OCI-LY3 (cell line): ENCODE results near the gene ZNF540.
A peak's percentile ranks its signal among the peaks of the same experiment; 100 is the strongest.

ENCODE experiments used
- H2AFZ ChIP-seq: fragments of 200-600, 300-600 bp; shearing (Covaris generic); 2 replicates; pipeline ENCODE4 v1.6.0; 2014; ENCODE audit warnings: antibody characterized with exemption, low read depth, low read length
- H3K27ac ChIP-seq: fragments of 200-600, 300-600 bp; sonication (generic); 2 replicates; pipeline ENCODE4 v1.5.1; 2014; ENCODE audit warnings: mild to moderate bottlenecking, low read length, moderate library complexity, mixed read lengths
- H3K27me3 ChIP-seq: fragments of 200-600, 300-600 bp; sonication (generic); 2 replicates; pipeline ENCODE4 v1.6.1; 2014; ENCODE audit warnings: low read depth, low read length, mixed read lengths
- H3K36me3 ChIP-seq: fragments of 200-600, 300-600 bp; sonication (generic); replicated peaks from 2 replicates; pipeline ENCODE3; 2014; ENCODE audit warnings: low read depth, low read length, mixed read lengths
- H3K4me1 ChIP-seq: fragments of 300-600, 200-600 bp; sonication (generic); 2 replicates; pipeline ENCODE4 v1.6.1; 2014; ENCODE audit warnings: low read length, mixed read lengths
- H3K4me2 ChIP-seq: fragments of 200-600, 300-600 bp; sonication (generic); 2 replicates; pipeline ENCODE4 v1.6.1; 2014; ENCODE audit warnings: low read length, mixed read lengths
- H3K4me3 ChIP-seq: fragments of 300-600, 200-600 bp; sonication (generic); 2 replicates; pipeline ENCODE4 v1.5.1; 2014; ENCODE audit warnings: antibody characterized with exemption, mild to moderate bottlenecking, low read length, moderate library complexity
- H3K79me2 ChIP-seq: fragments of 300-600, 200-600 bp; shearing (Covaris generic); 2 replicates; pipeline ENCODE4 v1.6.1; 2014; ENCODE audit warnings: mild to moderate bottlenecking, low read length, mixed read lengths
- H3K9ac ChIP-seq: fragments of 300-600, 200-600 bp; shearing (Covaris generic); 2 replicates; pipeline ENCODE4 v1.6.0; 2014; ENCODE audit warnings: mild to moderate bottlenecking, low read length, moderate library complexity
- H3K9me3 ChIP-seq: fragments of 200-600, 300-600 bp; shearing (Covaris generic); 2 replicates; pipeline ENCODE4 v1.6.1; 2014; ENCODE audit warnings: low read length, mixed read lengths; ENCODE audit not compliant: insufficient read depth
- H4K20me1 ChIP-seq: fragments of 200-600, 300-600 bp; sonication (generic); 2 replicates; pipeline ENCODE4 v1.6.1; 2016; ENCODE audit warnings: low read length, mixed read lengths; ENCODE audit not compliant: insufficient read depth
- CTCF ChIP-seq: fragments of 200-600, 300-600 bp; sonication (generic); IDR thresholded peaks from 2 replicates; pipeline ENCODE4 v1.5.1; 2014; ENCODE audit warnings: antibody characterized with exemption, low read length, low read depth
- EZH2phosphoT487 ChIP-seq: fragments of 200-600 bp; shearing (Covaris generic); IDR thresholded peaks from 2 replicates; pipeline ENCODE4 v1.6.1; 2018; ENCODE audit warnings: antibody characterized with exemption, mixed run types, low read depth

Gene ZNF540

GRCh38 chr19:37564624-37565369 lies 29.9 kb upstream of the ZNF540 start:
- TF ChIP-seq EZH2phosphoT487 (no peak), CTCF (no peak)

GRCh38 chr19:37565370-37565669 lies 29.4 kb upstream of the ZNF540 start:
- H3K36me3 ChIP-seq = peaks cover 66% of the 10 kb centered on the region
- no peak overlapping the region for H3K4me3 ChIP-seq
- peaks cover 78% of the 10 kb centered on the region for H3K9me3 ChIP-seq

More at GRCh38 chr19:37564624-37565369, 29.9 kb upstream of the ZNF540 start:
- Histone ChIP-seq H3K4me3 (no peak overlapping the region), H3K27ac (no peak overlapping the region), H3K79me2 (no peaks in the 10 kb centered on the region), H3K4me1 (no peaks in the 10 kb centered on the region), H3K4me2 (no peak overlapping the region), H3K9ac (no peak overlapping the region), H2AFZ (no peak overlapping the region), H4K20me1 (no peaks in the 10 kb centered on the region), H3K9me3 (peaks cover 74% of the 10 kb centered on the region), H3K36me3 (peaks cover 61% of the 10 kb centered on the region), H3K27me3 (no peaks in the 10 kb centered on the region)

GRCh38 chr19:37572203-37572602 lies 22.5 kb upstream of the ZNF540 start:
- Histone ChIP-seq H4K20me1 (no peaks in the 10 kb centered on the region), H3K27me3 (no peaks in the 10 kb centered on the region), H3K4me2 (no peak overlapping the region), H3K79me2 (no peaks in the 10 kb centered on the region), H2AFZ (no peak overlapping the region), H3K4me1 (no peaks in the 10 kb centered on the region), H3K36me3 (peaks cover 74% of the 10 kb centered on the region), H3K9me3 (peaks cover 27% of the 10 kb centered on the region), H3K9ac (no peak overlapping the region), H3K27ac (no peak overlapping the region), H3K4me3 (no peak overlapping the region)
- TF ChIP-seq EZH2phosphoT487 (no peak), CTCF (no peak)

More at GRCh38 chr19:37565370-37565669, 29.4 kb upstream of the ZNF540 start:
- no peaks in the 10 kb centered on the region for H3K79me2 ChIP-seq
- no peaks in the 10 kb centered on the region for H4K20me1 ChIP-seq
- TF ChIP-seq EZH2phosphoT487 (no peak), CTCF (no peak)
- H3K27me3 ChIP-seq = no peaks in the 10 kb centered on the region
- H3K27ac ChIP-seq = no peak overlapping the region
- no peak overlapping the region for H3K9ac ChIP-seq
- no peaks in the 10 kb centered on the region for H3K4me1 ChIP-seq
- H2AFZ ChIP-seq = no peak overlapping the region
- no peak overlapping the region for H3K4me2 ChIP-seq

GRCh38 chr19:37583340-37583739 lies 11.3 kb upstream of the ZNF540 start:
- TF ChIP-seq CTCF = 0 out of 2 replicates have a peak, but pooled peaks have one; percentile 3
- TF ChIP-seq EZH2phosphoT487 = no peak
- Histone ChIP-seq H3K27me3 (no peaks in the 10 kb centered on the region), H4K20me1 (no peaks in the 10 kb centered on the region), H2AFZ (no peak overlapping the region), H3K27ac (no peak overlapping the region), H3K9ac (no peak overlapping the region), H3K4me2 (no peak overlapping the region), H3K4me1 (no peaks in the 10 kb centered on the region), H3K79me2 (no peaks in the 10 kb centered on the region), H3K4me3 (no peak overlapping the region), H3K36me3 (peaks cover 76% of the 10 kb centered on the region), H3K9me3 (peaks cover 15% of the 10 kb centered on the region; the same call in 1 of the 2 replicates)
